Measurements from ENCODE around the gene EHD1. TPM values are rescaled to one million over a fixed set of nuclear protein-coding genes. Genes with fewer than 3 reads are reported as not detected.
A peak's percentile ranks its signal among the peaks of the same experiment; 100 is the strongest.

Gene EHD1
- polyA plus RNA-seq, 3 donors = 30.3 to 212 (median 48.4) TPM

DNA sequence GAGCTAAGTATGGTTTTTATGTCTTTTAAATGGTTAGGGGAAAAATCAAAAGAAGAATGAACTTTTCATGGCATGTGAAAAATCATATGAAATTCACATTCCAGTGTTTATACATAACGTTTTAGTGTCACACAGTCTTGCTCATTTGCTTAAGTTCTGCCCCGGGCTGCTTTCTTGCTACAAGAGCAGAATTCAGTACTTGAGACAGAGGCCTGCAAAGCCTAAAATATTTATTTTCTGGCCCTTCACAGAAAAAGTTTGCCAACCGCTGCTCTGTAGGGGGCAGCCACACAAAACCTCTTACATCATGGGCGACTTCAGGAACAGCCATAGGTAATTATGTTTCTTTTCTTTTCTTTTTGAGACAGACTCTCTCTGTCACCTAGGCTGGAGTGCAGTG, 39.6 kb upstream of the EHD1 start:
- peak overlapping the region; percentile 93 for H3K4me2 ChIP-seq (replicated peaks; ENCODE audit: extremely low read depth, low read length, poor library complexity, severe bottlenecking)
- H3K36me3 ChIP-seq (replicated peaks in 1 of 2; ENCODE audit: control insufficient read depth in 1 of 2, insufficient read depth in 2 of 2, low read length in 2 of 2) = peaks cover 14 to 17% of the 10 kb centered on the region in 2 donors
- H3K4me3 ChIP-seq (replicated peaks in 1 of 3; ENCODE audit: low read depth in 2 of 3, low read length in 3 of 3) = peak overlapping the region in 1 of 3 experiments; percentile 84
- H3K9ac ChIP-seq (ENCODE audit: insufficient read depth, low read length, poor library complexity, severe bottlenecking) = no peak overlapping the region
- Mint-ChIP-seq H3K36me3 (peaks cover 11 to 13% of the 10 kb centered on the region in 2 donors), H3K4me1 (peaks cover 27% of the 10 kb centered on the region), H3K4me3 (peak overlapping the region; percentile 97 to 99), H3K27ac (peak overlapping the region in 5 of 7 donors; percentile 20 to 84 (median 59)), H3K9me3 (peaks cover 0 to 3% (median 0%) of the 10 kb centered on the region in 7 donors), H3K27me3 (ENCODE audit: low read depth in 3 of 3) (peaks cover 0 to 2% (median 0%) of the 10 kb centered on the region in 3 donors)
- intact Hi-C loops (cut with micrococcal nuclease) = loop anchor here (5.0 kb wide), 2 partner anchors 109 to 204 kb away; partner anchors contain the start of genes SNX15 (in 2 of the 2), FAU (in 1 of the 2) and MRPL49 (in 1 of the 2)
- DNase-seq = no peak
- H3K27me3 ChIP-seq (ENCODE audit: control insufficient read depth in 2 of 2, insufficient read depth in 2 of 2, low read length in 2 of 2) = no peaks in the 10 kb centered on the region
- peak overlapping the region; percentile 61 for H2AFZ ChIP-seq (ENCODE audit: insufficient read depth, low read depth, low read length, poor library complexity, severe bottlenecking)
- peaks cover 24 to 26% of the 10 kb centered on the region in 2 donors for H3K4me1 ChIP-seq (ENCODE audit: control insufficient read depth in 1 of 2, insufficient read depth in 2 of 2, low read length in 2 of 2)
- WGBS (ENCODE audit: insufficient coverage) = 31% methylated on average over 3 of the region's 4 CpGs
- peaks cover 28% of the 10 kb centered on the region for H4K20me1 ChIP-seq (ENCODE audit: insufficient read depth, low read length)
- H3K9me3 ChIP-seq (replicated peaks in 1 of 2; ENCODE audit: control insufficient read depth in 1 of 2, insufficient read depth in 1 of 2, low read length in 2 of 2) = no peaks in the 10 kb centered on the region
- TF ChIP-seq, protein P1, sequence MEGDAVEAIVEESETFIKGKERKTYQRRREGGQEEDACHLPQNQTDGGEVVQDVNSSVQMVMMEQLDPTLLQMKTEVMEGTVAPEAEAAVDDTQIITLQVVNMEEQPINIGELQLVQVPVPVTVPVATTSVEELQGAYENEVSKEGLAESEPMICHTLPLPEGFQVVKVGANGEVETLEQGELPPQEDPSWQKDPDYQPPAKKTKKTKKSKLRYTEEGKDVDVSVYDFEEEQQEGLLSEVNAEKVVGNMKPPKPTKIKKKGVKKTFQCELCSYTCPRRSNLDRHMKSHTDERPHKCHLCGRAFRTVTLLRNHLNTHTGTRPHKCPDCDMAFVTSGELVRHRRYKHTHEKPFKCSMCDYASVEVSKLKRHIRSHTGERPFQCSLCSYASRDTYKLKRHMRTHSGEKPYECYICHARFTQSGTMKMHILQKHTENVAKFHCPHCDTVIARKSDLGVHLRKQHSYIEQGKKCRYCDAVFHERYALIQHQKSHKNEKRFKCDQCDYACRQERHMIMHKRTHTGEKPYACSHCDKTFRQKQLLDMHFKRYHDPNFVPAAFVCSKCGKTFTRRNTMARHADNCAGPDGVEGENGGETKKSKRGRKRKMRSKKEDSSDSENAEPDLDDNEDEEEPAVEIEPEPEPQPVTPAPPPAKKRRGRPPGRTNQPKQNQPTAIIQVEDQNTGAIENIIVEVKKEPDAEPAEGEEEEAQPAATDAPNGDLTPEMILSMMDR (IDR thresholded peaks at IDR 0.05) = no peak
- peaks cover 16% of the 10 kb centered on the region for H3K79me2 ChIP-seq (ENCODE audit: insufficient read depth, low read length)
- H3K27ac ChIP-seq (ENCODE audit: low read depth in 1 of 2, low read length in 2 of 2) = no peak overlapping the region

DNA sequence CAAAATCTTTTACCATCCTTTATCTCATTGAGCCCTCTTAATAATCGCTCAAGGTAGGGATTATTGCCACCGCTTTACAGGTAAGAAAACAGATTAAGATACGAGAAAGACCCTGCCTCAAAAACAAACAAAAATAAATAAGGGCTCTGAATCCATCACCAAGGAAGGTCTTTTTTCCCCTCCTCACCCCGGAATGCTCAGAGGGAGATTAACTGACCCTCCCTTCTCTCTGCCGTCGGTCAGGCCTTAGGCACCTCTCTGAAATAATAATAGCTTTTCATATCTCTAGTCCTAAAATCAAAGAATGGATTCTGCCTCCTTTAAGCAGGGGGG, 39.2 kb upstream of the EHD1 start:
- Mint-ChIP-seq H3K9me3 (peaks cover 0 to 3% (median 0%) of the 10 kb centered on the region in 7 donors), H3K27me3 (ENCODE audit: low read depth in 3 of 3) (peaks cover 0 to 2% (median 0%) of the 10 kb centered on the region in 3 donors), H3K36me3 (peaks cover 15 to 17% of the 10 kb centered on the region in 2 donors), H3K4me1 (peaks cover 27% of the 10 kb centered on the region), H3K4me3 (peak overlapping the region; percentile 97 to 99), H3K27ac (peak overlapping the region in 5 of 7 donors; percentile 24 to 98 (median 81))
- Histone ChIP-seq H3K27ac (ENCODE audit: low read depth in 1 of 2, low read length in 2 of 2) (no peak overlapping the region), H3K9me3 (replicated peaks in 1 of 2; ENCODE audit: control insufficient read depth in 1 of 2, insufficient read depth in 1 of 2, low read length in 2 of 2) (no peaks in the 10 kb centered on the region), H3K4me3 (replicated peaks in 1 of 3; ENCODE audit: low read depth in 2 of 3, low read length in 3 of 3) (peak overlapping the region in 1 of 3 experiments; percentile 84), H4K20me1 (ENCODE audit: insufficient read depth, low read length) (peaks cover 28% of the 10 kb centered on the region), H2AFZ (ENCODE audit: insufficient read depth, low read depth, low read length, poor library complexity, severe bottlenecking) (peak overlapping the region; percentile 61), H3K36me3 (replicated peaks in 1 of 2; ENCODE audit: control insufficient read depth in 1 of 2, insufficient read depth in 2 of 2, low read length in 2 of 2) (peaks cover 17 to 21% of the 10 kb centered on the region in 2 donors), H3K4me1 (ENCODE audit: control insufficient read depth in 1 of 2, insufficient read depth in 2 of 2, low read length in 2 of 2) (peaks cover 24 to 26% of the 10 kb centered on the region in 2 donors), H3K9ac (ENCODE audit: insufficient read depth, low read length, poor library complexity, severe bottlenecking) (peak overlapping the region; percentile 11), H3K27me3 (ENCODE audit: control insufficient read depth in 2 of 2, insufficient read depth in 2 of 2, low read length in 2 of 2) (no peaks in the 10 kb centered on the region), H3K79me2 (ENCODE audit: insufficient read depth, low read length) (peaks cover 16% of the 10 kb centered on the region), H3K4me2 (replicated peaks; ENCODE audit: extremely low read depth, low read length, poor library complexity, severe bottlenecking) (peak overlapping the region; percentile 93)
- WGBS (ENCODE audit: insufficient coverage) = 0% methylated on average over 1 of the region's 6 CpGs
- no peak for DNase-seq
- TF ChIP-seq, protein P1 (IDR thresholded peaks at IDR 0.05) = no peak
- intact Hi-C loops (cut with micrococcal nuclease) = loop anchor here (5.0 kb wide), 2 partner anchors 110 to 205 kb away; partner anchors contain the start of genes SNX15 (in 2 of the 2), FAU (in 1 of the 2) and MRPL49 (in 1 of the 2)

Data from CD14-positive monocyte (primary cell).